Femur (tissue), 1 donor: ENCODE results near the gene DCDC2B.

Source experiments
- DNase-seq: peaks from one replicate; pipeline ENCODE4 v3.0.0-alpha.2; 2017

DCDC2B gene

DNA sequence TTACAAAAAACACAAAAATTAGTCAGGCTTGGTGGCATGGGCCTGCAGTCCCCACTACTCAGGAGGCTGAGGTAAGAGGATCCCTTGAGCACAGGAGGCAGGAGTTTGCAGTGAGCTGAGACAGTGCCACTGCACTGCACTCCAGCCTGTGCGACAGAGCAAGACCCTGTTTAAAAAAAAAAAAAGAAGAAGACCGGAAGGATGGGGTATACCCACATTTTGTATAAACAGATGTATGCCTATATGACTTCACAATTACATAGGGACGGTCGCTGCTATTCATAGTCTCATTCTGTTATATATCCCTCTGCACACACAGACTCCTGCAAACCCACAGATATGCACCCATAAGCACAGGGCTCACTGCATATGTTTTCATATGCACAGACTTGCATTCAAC lies 54.9 kb downstream of the DCDC2B start:
- DNase-seq: no peak
